ENCODE measurements around the gene CLCA1.

CLCA1 gene

GRCh38 chr1:86449103-86449502, 19.6 kb upstream of the CLCA1 start:
- H3K27ac ChIP-seq, result no peak overlapping the region
- H3K9ac ChIP-seq, result no peak overlapping the region
- H3K4me3 ChIP-seq (IDR thresholded peaks at IDR 0.05; ENCODE audit: insufficient read depth, low read depth, low read length), result no peak overlapping the region
- no peak overlapping the region for H3K4me2 ChIP-seq
- H3K4me1 ChIP-seq (ENCODE audit: low read depth, poor library complexity, severe bottlenecking), result no peaks in the 10 kb centered on the region
- no peak overlapping the region for H2AFZ ChIP-seq (ENCODE audit: low read depth)
- H3K36me3 ChIP-seq (ENCODE audit: insufficient read depth), result no peaks in the 10 kb centered on the region
- H3K27me3 ChIP-seq (ENCODE audit: insufficient read depth, low read depth), result no peaks in the 10 kb centered on the region
- TF ChIP-seq CTCF (conservative IDR thresholded peaks at IDR 0.05; ENCODE audit: low read depth, low read length), result no peak
- H4K20me1 ChIP-seq (ENCODE audit: insufficient read depth), result no peaks in the 10 kb centered on the region
- no peaks in the 10 kb centered on the region for H3K79me2 ChIP-seq (ENCODE audit: insufficient read depth, low read depth)

GRCh38 chr1:86450847-86451246, 17.9 kb upstream of the CLCA1 start:
- Histone ChIP-seq H3K36me3 (ENCODE audit: insufficient read depth) (no peaks in the 10 kb centered on the region), H3K27ac (no peak overlapping the region), H3K4me1 (ENCODE audit: low read depth, poor library complexity, severe bottlenecking) (no peaks in the 10 kb centered on the region), H3K27me3 (ENCODE audit: insufficient read depth, low read depth) (no peaks in the 10 kb centered on the region), H3K9ac (no peak overlapping the region), H3K4me3 (IDR thresholded peaks at IDR 0.05; ENCODE audit: insufficient read depth, low read depth, low read length) (no peak overlapping the region), H3K79me2 (ENCODE audit: insufficient read depth, low read depth) (no peaks in the 10 kb centered on the region), H3K4me2 (no peak overlapping the region), H4K20me1 (ENCODE audit: insufficient read depth) (no peaks in the 10 kb centered on the region), H2AFZ (ENCODE audit: low read depth) (no peak overlapping the region)
- no peak for TF ChIP-seq CTCF (conservative IDR thresholded peaks at IDR 0.05; ENCODE audit: low read depth, low read length)

- Histone ChIP-seq H4K20me1 (ENCODE audit: insufficient read depth) (no peaks in the 10 kb centered on the region), H3K36me3 (ENCODE audit: insufficient read depth) (no peaks in the 10 kb centered on the region), H2AFZ (ENCODE audit: low read depth) (no peak overlapping the region), H3K27me3 (ENCODE audit: insufficient read depth, low read depth) (no peaks in the 10 kb centered on the region), H3K4me2 (no peak overlapping the region), H3K27ac (no peak overlapping the region), H3K9ac (no peak overlapping the region), H3K4me3 (IDR thresholded peaks at IDR 0.05; ENCODE audit: insufficient read depth, low read depth, low read length) (no peak overlapping the region), H3K4me1 (ENCODE audit: low read depth, poor library complexity, severe bottlenecking) (no peaks in the 10 kb centered on the region), H3K79me2 (ENCODE audit: insufficient read depth, low read depth) (no peaks in the 10 kb centered on the region)
- no peak for TF ChIP-seq CTCF (conservative IDR thresholded peaks at IDR 0.05; ENCODE audit: low read depth, low read length)
These were observed 15.1 kb upstream of the CLCA1 start for GRCh38 chr1:86453664-86454063.

GRCh38 chr1:86455073-86455472, 13.7 kb upstream of the CLCA1 start:
- Histone ChIP-seq H3K9ac (no peak overlapping the region), H3K27ac (no peak overlapping the region), H4K20me1 (ENCODE audit: insufficient read depth) (no peaks in the 10 kb centered on the region), H3K79me2 (ENCODE audit: insufficient read depth, low read depth) (no peaks in the 10 kb centered on the region), H3K4me2 (no peak overlapping the region), H3K4me3 (IDR thresholded peaks at IDR 0.05; ENCODE audit: insufficient read depth, low read depth, low read length) (no peak overlapping the region), H3K27me3 (ENCODE audit: insufficient read depth, low read depth) (no peaks in the 10 kb centered on the region), H3K4me1 (ENCODE audit: low read depth, poor library complexity, severe bottlenecking) (no peaks in the 10 kb centered on the region), H2AFZ (ENCODE audit: low read depth) (no peak overlapping the region), H3K36me3 (ENCODE audit: insufficient read depth) (no peaks in the 10 kb centered on the region)
- TF ChIP-seq CTCF (conservative IDR thresholded peaks at IDR 0.05; ENCODE audit: low read depth, low read length), result no peak

- no peaks in the 10 kb centered on the region for H3K4me1 ChIP-seq (ENCODE audit: low read depth, poor library complexity, severe bottlenecking)
- H2AFZ ChIP-seq (ENCODE audit: low read depth), result no peak overlapping the region
- H3K4me2 ChIP-seq, result no peak overlapping the region
- no peak for TF ChIP-seq CTCF (conservative IDR thresholded peaks at IDR 0.05; ENCODE audit: low read depth, low read length)
- no peak overlapping the region for H3K4me3 ChIP-seq (IDR thresholded peaks at IDR 0.05; ENCODE audit: insufficient read depth, low read depth, low read length)
- no peaks in the 10 kb centered on the region for H4K20me1 ChIP-seq (ENCODE audit: insufficient read depth)
- H3K36me3 ChIP-seq (ENCODE audit: insufficient read depth), result no peaks in the 10 kb centered on the region
- H3K9ac ChIP-seq, result no peak overlapping the region
- no peaks in the 10 kb centered on the region for H3K79me2 ChIP-seq (ENCODE audit: insufficient read depth, low read depth)
- no peaks in the 10 kb centered on the region for H3K27me3 ChIP-seq (ENCODE audit: insufficient read depth, low read depth)
- no peak overlapping the region for H3K27ac ChIP-seq
These were observed 7.7 kb upstream of the CLCA1 start for GRCh38 chr1:86460998-86461397.

All from KMS-11 (cell line).